NB4 (cell line): ENCODE data around the gene RAB3IL1.

Source experiments
- DNase-seq: peaks from one replicate; pipeline ENCODE4 v3.0.0; 2010; ENCODE audit warnings: low read depth
- H3K4me3 ChIP-seq: one replicate; pipeline ENCODE4 v1.5.1; 2011; ENCODE audit warnings: mild to moderate bottlenecking, low read depth, low read length, moderate library complexity
- CTCF ChIP-seq: IDR thresholded peaks from one replicate; pipeline ENCODE4 v1.5.1; 2012; ENCODE audit warnings: low read depth, low read length
- MAX ChIP-seq: IDR thresholded peaks from 2 replicates; pipeline ENCODE4 v1.6.1; 2011; ENCODE audit warnings: low read depth, low read length
- MYC ChIP-seq: IDR thresholded peaks from 2 replicates; pipeline ENCODE4 v1.6.1; 2011; ENCODE audit warnings: low read depth, low read length
- POLR2A ChIP-seq: IDR thresholded peaks from 2 replicates; pipeline ENCODE4 v1.6.1; 2011; ENCODE audit warnings: mild to moderate bottlenecking; ENCODE audit not compliant: insufficient read length; ENCODE audit errors: extremely low read depth

The RAB3IL1 gene

GRCh38 chr11:61848631-61849030 lies 68.7 kb downstream of the RAB3IL1 start:
- no peak for TF ChIP-seq MAX
- no peak for TF ChIP-seq POLR2A
- TF ChIP-seq MYC, result no peak
- TF ChIP-seq CTCF, result no peak
- H3K4me3 ChIP-seq, result no peak overlapping the region
- no peak for DNase-seq

GRCh38 chr11:61847914-61848581 lies 69.3 kb downstream of the RAB3IL1 start:
- no peak for DNase-seq
- H3K4me3 ChIP-seq, result no peak overlapping the region
- TF ChIP-seq MYC (no peak), CTCF (no peak), POLR2A (no peak), MAX (no peak)
